ENCODE data around the gene NIM1K.
"Not testable (repeated sequence)": the region's sequence is repeated elsewhere in the genome, so short reads cannot be mapped to it uniquely, and the experiment has no call there.

Gene NIM1K

GRCh38 chr5:43313035-43313853, 121.2 kb downstream of the NIM1K start, which contains the start of gene HMGCS1:
Gene HMGCS1, minus strand, starts transcription at chr5:43313412. Its CDS starts 14,447 bp downstream, at chr5:43298965.
- peak; percentile 99 for DNase-seq (ENCODE audit: low read depth, low spot score)

- no peak for DNase-seq (ENCODE audit: low read depth, low spot score)
Measured at GRCh38 chr5:43313854-43314457, 121.9 kb downstream of the NIM1K start.

- no peak for DNase-seq (ENCODE audit: low read depth, low spot score)
Measured at GRCh38 chr5:43314724-43315123, 122.7 kb downstream of the NIM1K start.

GRCh38 chr5:43315263-43315662, 123.2 kb downstream of the NIM1K start:
- DNase-seq (ENCODE audit: low read depth, low spot score), result no peak

DNA sequence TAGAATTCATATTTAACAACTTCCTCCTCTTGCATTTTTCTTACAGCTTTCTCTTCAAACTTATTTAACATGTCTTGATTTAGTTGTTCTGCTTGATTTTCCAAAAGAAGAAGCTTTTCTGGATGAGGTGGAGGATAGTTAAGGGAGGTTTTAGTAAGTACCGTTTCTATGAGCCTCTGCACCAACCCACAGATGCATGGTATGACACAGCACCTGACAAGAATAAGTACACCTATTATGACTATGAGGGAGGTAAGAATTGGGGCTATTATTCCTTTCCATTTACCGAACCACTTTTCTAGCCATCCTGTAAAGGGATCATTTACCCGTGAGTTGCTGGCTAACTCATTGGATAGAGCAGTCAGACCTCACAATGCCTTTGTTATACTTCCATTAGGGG, 123.7 kb downstream of the NIM1K start:
- DNase-seq (ENCODE audit: low read depth, low spot score), result no peak

DNA sequence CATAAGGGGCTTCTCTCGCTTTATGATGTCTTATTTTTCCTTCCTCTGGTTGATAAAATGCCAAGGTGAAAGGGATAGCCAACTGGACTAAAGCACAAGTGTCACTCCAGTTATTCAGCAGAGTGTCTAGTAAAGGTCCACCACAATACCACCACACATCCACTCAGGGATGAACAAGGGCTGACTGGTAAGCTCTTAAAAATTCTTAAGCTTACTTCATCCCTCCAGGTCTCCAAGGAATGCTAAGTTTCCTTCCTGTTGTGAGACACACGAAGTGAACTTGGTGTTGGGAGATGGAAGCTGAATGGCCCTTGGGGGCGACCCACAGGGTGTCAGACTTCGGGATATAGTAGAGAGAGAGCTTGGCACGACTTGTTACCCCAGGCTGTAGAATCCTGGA, 124.4 kb downstream of the NIM1K start:
- DNase-seq (ENCODE audit: low read depth, low spot score), result no peak

- DNase-seq (ENCODE audit: low read depth, low spot score), result no peak
Measured at GRCh38 chr5:43320846-43321245, 128.8 kb downstream of the NIM1K start.

- not testable (repeated sequence) for DNase-seq (ENCODE audit: low read depth, low spot score)
Measured at GRCh38 chr5:43323488-43323887, 131.5 kb downstream of the NIM1K start.

GRCh38 chr5:43325624-43326023, 133.6 kb downstream of the NIM1K start:
- DNase-seq (ENCODE audit: low read depth, low spot score), result not testable (repeated sequence)
